ENCODE results near the gene UBQLN1.
A peak's percentile ranks its signal among the peaks of the same experiment; 100 is the strongest.
"Not testable (repeated sequence)": the region's sequence is repeated elsewhere in the genome, so short reads cannot be mapped to it uniquely, and the experiment has no call there.

UBQLN1 gene

DNA sequence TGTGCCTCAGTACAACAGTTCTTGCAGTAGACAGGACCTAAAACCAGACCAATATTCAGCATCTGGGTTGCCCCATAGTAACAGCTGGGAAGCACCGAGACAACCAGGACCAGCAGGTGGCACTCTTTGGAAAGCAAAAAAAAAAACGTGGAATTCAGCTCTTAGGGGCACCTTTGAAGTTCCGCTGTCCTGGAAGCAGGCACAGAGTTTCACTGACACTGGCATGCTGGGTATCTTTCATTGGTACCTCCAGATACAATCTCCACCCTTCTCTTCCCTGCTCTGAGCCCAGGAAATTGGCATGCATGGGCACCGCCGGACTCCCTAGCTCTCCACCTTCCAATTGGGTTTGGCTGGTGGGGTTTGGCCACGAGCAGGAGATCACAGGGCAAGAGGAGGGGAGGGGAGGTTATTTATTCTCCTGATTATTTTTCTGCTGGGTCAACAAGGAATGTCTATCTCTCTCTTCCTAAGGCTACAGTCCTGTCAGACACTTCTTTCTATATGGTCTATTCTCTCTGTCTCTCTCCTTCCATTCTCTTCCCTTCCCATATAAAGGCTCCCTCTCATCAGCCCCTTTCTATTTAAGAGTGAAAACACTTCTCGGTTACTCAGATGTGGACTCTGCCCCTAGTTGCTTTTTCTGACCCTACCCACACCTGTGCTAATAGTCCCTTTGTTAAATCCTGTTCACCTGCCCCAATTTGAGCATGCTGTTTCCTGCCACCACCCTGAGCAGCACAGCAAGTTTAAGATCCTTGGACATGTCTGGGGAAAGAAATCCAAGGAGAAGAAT is 86.7 kb downstream of the UBQLN1 start:
- Mint-ChIP-seq H3K27ac (peak overlapping the region; percentile 48 to 77 (median 69)), H3K9me3 (no peaks in the 10 kb centered on the region), H3K4me1 (peaks cover 21% of the 10 kb centered on the region), H3K4me3 (peak overlapping the region; percentile 24 to 70 (median 65)), H3K36me3 (ENCODE audit: low read depth) (no peaks in the 10 kb centered on the region), H3K27me3 (ENCODE audit: low read depth) (peaks cover 15% of the 10 kb centered on the region)
- TF ChIP-seq, protein P1, sequence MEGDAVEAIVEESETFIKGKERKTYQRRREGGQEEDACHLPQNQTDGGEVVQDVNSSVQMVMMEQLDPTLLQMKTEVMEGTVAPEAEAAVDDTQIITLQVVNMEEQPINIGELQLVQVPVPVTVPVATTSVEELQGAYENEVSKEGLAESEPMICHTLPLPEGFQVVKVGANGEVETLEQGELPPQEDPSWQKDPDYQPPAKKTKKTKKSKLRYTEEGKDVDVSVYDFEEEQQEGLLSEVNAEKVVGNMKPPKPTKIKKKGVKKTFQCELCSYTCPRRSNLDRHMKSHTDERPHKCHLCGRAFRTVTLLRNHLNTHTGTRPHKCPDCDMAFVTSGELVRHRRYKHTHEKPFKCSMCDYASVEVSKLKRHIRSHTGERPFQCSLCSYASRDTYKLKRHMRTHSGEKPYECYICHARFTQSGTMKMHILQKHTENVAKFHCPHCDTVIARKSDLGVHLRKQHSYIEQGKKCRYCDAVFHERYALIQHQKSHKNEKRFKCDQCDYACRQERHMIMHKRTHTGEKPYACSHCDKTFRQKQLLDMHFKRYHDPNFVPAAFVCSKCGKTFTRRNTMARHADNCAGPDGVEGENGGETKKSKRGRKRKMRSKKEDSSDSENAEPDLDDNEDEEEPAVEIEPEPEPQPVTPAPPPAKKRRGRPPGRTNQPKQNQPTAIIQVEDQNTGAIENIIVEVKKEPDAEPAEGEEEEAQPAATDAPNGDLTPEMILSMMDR (IDR thresholded peaks at IDR 0.05; ENCODE audit: unreplicated experiment in 3 of 3): peak; percentile 49 to 68 (median 57)

DNA sequence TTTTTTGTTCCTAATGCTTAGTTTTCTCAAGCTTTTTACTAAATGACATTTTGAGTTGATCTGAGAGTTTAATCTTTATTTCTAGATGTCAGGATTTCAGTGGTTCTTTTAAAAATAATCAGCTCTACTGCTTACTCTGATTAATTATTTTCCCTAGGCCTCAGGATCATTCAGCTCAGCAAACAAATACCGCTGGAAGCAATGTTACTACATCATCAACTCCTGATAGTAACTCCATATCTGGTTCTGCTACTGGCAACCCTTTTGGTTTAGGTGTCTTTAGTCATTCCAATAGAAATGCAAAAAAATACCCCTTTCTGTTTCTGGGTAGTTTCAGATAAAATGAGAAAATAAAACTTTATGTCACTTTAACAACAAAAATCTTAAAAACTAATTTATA is 90.5 kb downstream of the UBQLN1 start:
- Mint-ChIP-seq H3K36me3 (ENCODE audit: low read depth) (no peaks in the 10 kb centered on the region), H3K9me3 (no peaks in the 10 kb centered on the region), H3K27me3 (ENCODE audit: low read depth) (peaks cover 18% of the 10 kb centered on the region), H3K4me3 (no peak overlapping the region), H3K27ac (no peak overlapping the region), H3K4me1 (peaks cover 7% of the 10 kb centered on the region)
- TF ChIP-seq, protein P1 (IDR thresholded peaks at IDR 0.05; ENCODE audit: unreplicated experiment in 3 of 3): no peak

DNA sequence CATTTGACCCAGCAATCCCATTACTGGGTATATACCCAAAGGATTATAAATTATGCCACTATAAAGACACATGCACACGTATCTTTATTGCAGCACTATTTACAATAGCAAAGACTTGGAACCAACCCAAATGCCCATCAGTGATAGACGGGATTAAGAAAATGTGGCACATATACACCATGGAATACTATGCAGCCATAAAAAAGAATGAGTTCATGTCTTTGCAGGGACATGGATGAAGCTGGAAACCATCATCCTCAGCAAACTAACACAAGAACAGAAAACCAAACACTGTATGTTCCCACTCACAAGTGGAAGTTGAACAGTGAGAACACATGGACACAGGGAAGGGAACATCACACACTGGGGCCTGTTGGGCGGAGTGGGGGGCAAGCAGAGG is 94.5 kb downstream of the UBQLN1 start:
- not testable (repeated sequence) for H3K4me1 Mint-ChIP-seq; H3K4me3 Mint-ChIP-seq; H3K27ac Mint-ChIP-seq; H3K27me3 Mint-ChIP-seq (ENCODE audit: low read depth); H3K9me3 Mint-ChIP-seq; H3K36me3 Mint-ChIP-seq (ENCODE audit: low read depth)
